ENCODE data around the gene SPON1.
"Not testable (repeated sequence)": the region's sequence is repeated elsewhere in the genome, so short reads cannot be mapped to it uniquely, and the experiment has no call there.

The SPON1 gene

GRCh38 chr11:13974631-13975030, 12.1 kb downstream of the SPON1 start:
- DNase-seq: no peak

GRCh38 chr11:13983081-13983751, 20.7 kb downstream of the SPON1 start:
- DNase-seq: peak in 6 of 56 donors; percentile 6 to 36 (median 18)

- no peak for DNase-seq
These were observed 22.3 kb downstream of the SPON1 start for GRCh38 chr11:13984616-13985450.

- not testable (repeated sequence) for DNase-seq
These were observed 24.2 kb downstream of the SPON1 start for GRCh38 chr11:13986695-13987094.

GRCh38 chr11:13992158-13992856, 29.8 kb downstream of the SPON1 start:
- DNase-seq: not testable (repeated sequence)

- no peak for DNase-seq
These were observed 30.7 kb downstream of the SPON1 start for GRCh38 chr11:13993096-13993765.

GRCh38 chr11:13997881-13998280, 35.4 kb downstream of the SPON1 start:
- no peak for DNase-seq

- no peak for DNase-seq
These were observed 37.2 kb downstream of the SPON1 start for GRCh38 chr11:13999704-14000103.

GRCh38 chr11:14001597-14001996, 39.1 kb downstream of the SPON1 start:
- DNase-seq: no peak

GRCh38 chr11:14007566-14007965, 45.0 kb downstream of the SPON1 start:
- DNase-seq: no peak

GRCh38 chr11:14010665-14011064, 48.1 kb downstream of the SPON1 start:
- DNase-seq: no peak

- DNase-seq: no peak
These were observed 50.3 kb downstream of the SPON1 start for GRCh38 chr11:14012846-14013245.

GRCh38 chr11:14015711-14016110, 53.2 kb downstream of the SPON1 start:
- no peak for DNase-seq

- no peak for DNase-seq
These were observed 55.9 kb downstream of the SPON1 start for GRCh38 chr11:14018441-14018840.

- no peak for DNase-seq
These were observed 59.2 kb downstream of the SPON1 start for GRCh38 chr11:14021738-14022137.

- DNase-seq: no peak
These were observed 59.7 kb downstream of the SPON1 start for GRCh38 chr11:14022251-14022650.

- no peak for DNase-seq
These were observed 60.3 kb downstream of the SPON1 start for GRCh38 chr11:14022821-14023220.

GRCh38 chr11:14026961-14027360, 64.4 kb downstream of the SPON1 start:
- no peak for DNase-seq

GRCh38 chr11:14027525-14027924, 65.0 kb downstream of the SPON1 start:
- no peak for DNase-seq

GRCh38 chr11:14029440-14029839, 66.9 kb downstream of the SPON1 start:
- DNase-seq: no peak
